HepG2 (cell line): Measurements from ENCODE around the gene CD8A. TPM values are rescaled to one million over a fixed set of nuclear protein-coding genes. Genes with fewer than 3 reads are reported as not detected.

Source experiments
- BHLHE40 ChIP-seq: IDR thresholded peaks from 2 replicates; pipeline ENCODE4 v1.6.1; 2011; ENCODE audit warnings: low read length, improper control_type of control experiment
- FOXA3 ChIP-seq: IDR thresholded peaks from 2 replicates; pipeline ENCODE4 v1.6.1; 2016; ENCODE audit warnings: missing genetic modification reagents, missing compliant biosample characterization
- HNF4G ChIP-seq, 2 experiments: sonication (generic) in 1 of 2; formaldehyde crosslinking in 1 of 2; IDR thresholded peaks; 2 replicates each; pipeline versions ENCODE4 v1.4.0 to v1.6.1; 2011 to 2020; ENCODE audit warnings: borderline replicate concordance in 2 of 2, low read depth in 2 of 2, mild to moderate bottlenecking in 2 of 2, low read length in 1 of 2, missing genetic modification reagents in 1 of 2, moderate library complexity in 1 of 2
- HOXA7 ChIP-seq: sonication (generic); formaldehyde crosslinking; IDR thresholded peaks from 2 replicates; pipeline ENCODE4 v1.8.1; 2022; ENCODE audit warnings: mild to moderate bottlenecking, missing genetic modification reagents, moderate library complexity
- MEF2D ChIP-seq: sonication (generic); formaldehyde crosslinking; IDR thresholded peaks from 2 replicates; pipeline ENCODE4 v1.5.1; 2020; ENCODE audit warnings: mild to moderate bottlenecking, missing genetic modification reagents
- SRSF9 ChIP-seq: fragments of 200-400 bp; formaldehyde crosslinking; IDR thresholded peaks from 2 replicates; pipeline ENCODE4 v1.6.1; 2018; ENCODE audit warnings: borderline replicate concordance, mild to moderate bottlenecking, low read depth, low read length; ENCODE audit not compliant: insufficient read depth, poor library complexity, severe bottlenecking
- STAT5B ChIP-seq: sonication (generic); formaldehyde crosslinking; IDR thresholded peaks from 2 replicates; pipeline ENCODE4 v1.4.0; 2020; ENCODE audit warnings: missing genetic modification reagents
- TGIF2 ChIP-seq: IDR thresholded peaks from 2 replicates; pipeline ENCODE4 v1.6.1; 2016; ENCODE audit warnings: control low read depth, missing compliant biosample characterization
- ZBTB20 ChIP-seq: sonication (generic); formaldehyde crosslinking; IDR thresholded peaks from 2 replicates; pipeline ENCODE4 v1.8.1; 2023; ENCODE audit warnings: missing genetic modification reagents, low read depth, mild to moderate bottlenecking, borderline replicate concordance
- ZFX ChIP-seq: sonication (generic); formaldehyde crosslinking; IDR thresholded peaks from 2 replicates; pipeline ENCODE4 v1.4.0; 2020; ENCODE audit warnings: mild to moderate bottlenecking, low read depth, missing genetic modification reagents, moderate library complexity
- ZFY ChIP-seq: sonication (generic); formaldehyde crosslinking; IDR thresholded peaks from 2 replicates; pipeline ENCODE4 v1.4.0; 2020; ENCODE audit warnings: missing genetic modification reagents
- ZNF431 ChIP-seq: sonication (generic); formaldehyde crosslinking; IDR thresholded peaks from 2 replicates; pipeline ENCODE4 v1.9.0; 2022; ENCODE audit warnings: missing genetic modification reagents, low read depth, mild to moderate bottlenecking, borderline replicate concordance
- ZNF782 ChIP-seq: sonication (generic); formaldehyde crosslinking; IDR thresholded peaks from 2 replicates; pipeline ENCODE4 v1.4.0; 2020; ENCODE audit warnings: missing genetic modification reagents, mild to moderate bottlenecking, borderline replicate concordance
- polyA plus RNA-seq, 8 experiments: library from polyadenylated mRNA; depleted of rRNA in 3 of 8; stranded (reverse) in 7 of 8; unstranded in 1 of 8; fragments of >200 nt; fragmentation: Illumina TruSeq in 4 of 8; extraction: Trizol in 4 of 8; gene quantifications; 2 replicates each; pipeline versions ENCODE4 v1.2.1 to v1.2.3, GENCODE V29; 2011 to 2016; ENCODE audit warnings: low read depth in 4 of 8, missing spikeins in 1 of 8, mixed read lengths in 1 of 8; ENCODE audit not compliant: insufficient read depth in 1 of 8
- total RNA-seq, 5 experiments: library from RNA; depleted of rRNA; stranded (reverse); fragments of >200 nt; fragmentation: Illumina TruSeq; extraction: Trizol; gene quantifications; 2 replicates each; pipeline ENCODE4 v1.2.3, GENCODE V29; 2016; ENCODE audit warnings: low read depth in 1 of 5
- TF ChIP-seq, protein P1 (sequence below): sonication (generic); formaldehyde crosslinking; IDR thresholded peaks from 2 replicates; pipeline ENCODE4 v1.4.0; 2020; ENCODE audit warnings: missing genetic modification reagents
- TF ChIP-seq, protein P2 (sequence below): sonication (generic); formaldehyde crosslinking; IDR thresholded peaks from 2 replicates; pipeline ENCODE4 v1.5.0; 2020; ENCODE audit warnings: mild to moderate bottlenecking, missing genetic modification reagents, moderate library complexity
- TF ChIP-seq, protein P3 (sequence below), 2 experiments: IDR thresholded peaks; 2 replicates each; pipeline ENCODE4 v1.6.1; 2011 to 2012; ENCODE audit warnings: low read length in 2 of 2, borderline replicate concordance in 1 of 2, low read depth in 1 of 2, mild to moderate bottlenecking in 1 of 2, moderate library complexity in 1 of 2

The CD8A gene
- total and polyA plus RNA-seq, 2 of the 13 experiments (the other 11 are each of a cell fraction or from before 2014, with no cell fraction given), result 0.09 TPM; not detected in 1

DNA sequence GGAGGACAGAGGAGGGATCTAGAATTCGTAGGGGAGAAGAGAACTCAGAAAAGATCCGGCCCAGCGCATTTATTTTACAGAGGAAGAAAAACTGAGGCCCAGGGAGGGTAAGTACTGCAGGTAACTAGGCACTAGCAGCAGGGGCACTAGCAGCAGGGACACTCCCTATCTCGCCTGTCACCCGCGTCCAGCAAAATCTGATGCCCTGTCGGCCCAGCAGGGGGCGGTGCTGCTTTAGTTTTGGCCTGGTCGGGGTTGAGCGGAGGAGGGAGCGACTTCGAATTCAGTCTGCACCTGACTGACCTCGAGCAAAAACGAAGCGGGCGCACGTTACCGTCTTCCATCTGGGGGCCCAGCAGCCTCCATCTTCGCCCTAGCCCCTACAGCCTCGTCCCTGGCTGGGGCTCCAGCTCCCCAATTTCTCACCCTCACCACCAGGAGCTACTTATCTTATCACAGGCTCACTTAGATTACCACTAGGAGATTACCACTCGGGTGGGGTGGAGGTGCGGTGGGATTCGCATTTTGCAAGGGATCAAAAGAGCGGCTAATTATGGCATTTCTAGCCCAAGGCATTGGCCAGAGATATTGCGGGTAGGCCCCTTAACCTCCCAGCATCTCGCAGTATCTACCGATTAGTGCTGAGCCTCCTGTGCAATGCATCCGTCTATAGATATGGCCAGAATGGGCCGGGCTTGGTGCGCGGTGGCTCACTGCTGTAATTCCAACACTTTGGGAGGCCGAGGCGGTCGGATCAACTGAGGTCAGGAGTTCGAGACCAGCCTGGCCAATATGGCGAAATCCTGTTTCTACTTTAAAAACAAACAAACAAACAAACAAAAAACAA lies 17.8 kb upstream of the CD8A start (continued):
- TF ChIP-seq, protein P1, sequence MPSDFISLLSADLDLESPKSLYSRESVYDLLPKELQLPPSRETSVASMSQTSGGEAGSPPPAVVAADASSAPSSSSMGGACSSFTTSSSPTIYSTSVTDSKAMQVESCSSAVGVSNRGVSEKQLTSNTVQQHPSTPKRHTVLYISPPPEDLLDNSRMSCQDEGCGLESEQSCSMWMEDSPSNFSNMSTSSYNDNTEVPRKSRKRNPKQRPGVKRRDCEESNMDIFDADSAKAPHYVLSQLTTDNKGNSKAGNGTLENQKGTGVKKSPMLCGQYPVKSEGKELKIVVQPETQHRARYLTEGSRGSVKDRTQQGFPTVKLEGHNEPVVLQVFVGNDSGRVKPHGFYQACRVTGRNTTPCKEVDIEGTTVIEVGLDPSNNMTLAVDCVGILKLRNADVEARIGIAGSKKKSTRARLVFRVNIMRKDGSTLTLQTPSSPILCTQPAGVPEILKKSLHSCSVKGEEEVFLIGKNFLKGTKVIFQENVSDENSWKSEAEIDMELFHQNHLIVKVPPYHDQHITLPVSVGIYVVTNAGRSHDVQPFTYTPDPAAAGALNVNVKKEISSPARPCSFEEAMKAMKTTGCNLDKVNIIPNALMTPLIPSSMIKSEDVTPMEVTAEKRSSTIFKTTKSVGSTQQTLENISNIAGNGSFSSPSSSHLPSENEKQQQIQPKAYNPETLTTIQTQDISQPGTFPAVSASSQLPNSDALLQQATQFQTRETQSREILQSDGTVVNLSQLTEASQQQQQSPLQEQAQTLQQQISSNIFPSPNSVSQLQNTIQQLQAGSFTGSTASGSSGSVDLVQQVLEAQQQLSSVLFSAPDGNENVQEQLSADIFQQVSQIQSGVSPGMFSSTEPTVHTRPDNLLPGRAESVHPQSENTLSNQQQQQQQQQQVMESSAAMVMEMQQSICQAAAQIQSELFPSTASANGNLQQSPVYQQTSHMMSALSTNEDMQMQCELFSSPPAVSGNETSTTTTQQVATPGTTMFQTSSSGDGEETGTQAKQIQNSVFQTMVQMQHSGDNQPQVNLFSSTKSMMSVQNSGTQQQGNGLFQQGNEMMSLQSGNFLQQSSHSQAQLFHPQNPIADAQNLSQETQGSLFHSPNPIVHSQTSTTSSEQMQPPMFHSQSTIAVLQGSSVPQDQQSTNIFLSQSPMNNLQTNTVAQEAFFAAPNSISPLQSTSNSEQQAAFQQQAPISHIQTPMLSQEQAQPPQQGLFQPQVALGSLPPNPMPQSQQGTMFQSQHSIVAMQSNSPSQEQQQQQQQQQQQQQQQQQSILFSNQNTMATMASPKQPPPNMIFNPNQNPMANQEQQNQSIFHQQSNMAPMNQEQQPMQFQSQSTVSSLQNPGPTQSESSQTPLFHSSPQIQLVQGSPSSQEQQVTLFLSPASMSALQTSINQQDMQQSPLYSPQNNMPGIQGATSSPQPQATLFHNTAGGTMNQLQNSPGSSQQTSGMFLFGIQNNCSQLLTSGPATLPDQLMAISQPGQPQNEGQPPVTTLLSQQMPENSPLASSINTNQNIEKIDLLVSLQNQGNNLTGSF (CRISPR knock-in tag), result 0 out of 2 replicates have a peak, but pooled peaks have one; percentile 69
- TF ChIP-seq, protein P2, sequence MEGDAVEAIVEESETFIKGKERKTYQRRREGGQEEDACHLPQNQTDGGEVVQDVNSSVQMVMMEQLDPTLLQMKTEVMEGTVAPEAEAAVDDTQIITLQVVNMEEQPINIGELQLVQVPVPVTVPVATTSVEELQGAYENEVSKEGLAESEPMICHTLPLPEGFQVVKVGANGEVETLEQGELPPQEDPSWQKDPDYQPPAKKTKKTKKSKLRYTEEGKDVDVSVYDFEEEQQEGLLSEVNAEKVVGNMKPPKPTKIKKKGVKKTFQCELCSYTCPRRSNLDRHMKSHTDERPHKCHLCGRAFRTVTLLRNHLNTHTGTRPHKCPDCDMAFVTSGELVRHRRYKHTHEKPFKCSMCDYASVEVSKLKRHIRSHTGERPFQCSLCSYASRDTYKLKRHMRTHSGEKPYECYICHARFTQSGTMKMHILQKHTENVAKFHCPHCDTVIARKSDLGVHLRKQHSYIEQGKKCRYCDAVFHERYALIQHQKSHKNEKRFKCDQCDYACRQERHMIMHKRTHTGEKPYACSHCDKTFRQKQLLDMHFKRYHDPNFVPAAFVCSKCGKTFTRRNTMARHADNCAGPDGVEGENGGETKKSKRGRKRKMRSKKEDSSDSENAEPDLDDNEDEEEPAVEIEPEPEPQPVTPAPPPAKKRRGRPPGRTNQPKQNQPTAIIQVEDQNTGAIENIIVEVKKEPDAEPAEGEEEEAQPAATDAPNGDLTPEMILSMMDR (CRISPR knock-in tag), result peak; percentile 99
- TF ChIP-seq HNF4G (IDR thresholded peaks at IDR 0.05; ENCODE audit: borderline replicate concordance, low read depth, low read length), result no peak
- TF ChIP-seq HNF4G (CRISPR knock-in tag; IDR thresholded peaks at IDR 0.05; ENCODE audit: borderline replicate concordance, low read depth), result peak; percentile 43; the same call in 1 of the 2 replicates
- peak; percentile 28; the same call in 1 of the 2 replicates for TF ChIP-seq BHLHE40
- 0 out of 2 replicates have a peak, but pooled peaks have one; percentile 70 for TF ChIP-seq ZBTB20
- TF ChIP-seq, protein P3, sequence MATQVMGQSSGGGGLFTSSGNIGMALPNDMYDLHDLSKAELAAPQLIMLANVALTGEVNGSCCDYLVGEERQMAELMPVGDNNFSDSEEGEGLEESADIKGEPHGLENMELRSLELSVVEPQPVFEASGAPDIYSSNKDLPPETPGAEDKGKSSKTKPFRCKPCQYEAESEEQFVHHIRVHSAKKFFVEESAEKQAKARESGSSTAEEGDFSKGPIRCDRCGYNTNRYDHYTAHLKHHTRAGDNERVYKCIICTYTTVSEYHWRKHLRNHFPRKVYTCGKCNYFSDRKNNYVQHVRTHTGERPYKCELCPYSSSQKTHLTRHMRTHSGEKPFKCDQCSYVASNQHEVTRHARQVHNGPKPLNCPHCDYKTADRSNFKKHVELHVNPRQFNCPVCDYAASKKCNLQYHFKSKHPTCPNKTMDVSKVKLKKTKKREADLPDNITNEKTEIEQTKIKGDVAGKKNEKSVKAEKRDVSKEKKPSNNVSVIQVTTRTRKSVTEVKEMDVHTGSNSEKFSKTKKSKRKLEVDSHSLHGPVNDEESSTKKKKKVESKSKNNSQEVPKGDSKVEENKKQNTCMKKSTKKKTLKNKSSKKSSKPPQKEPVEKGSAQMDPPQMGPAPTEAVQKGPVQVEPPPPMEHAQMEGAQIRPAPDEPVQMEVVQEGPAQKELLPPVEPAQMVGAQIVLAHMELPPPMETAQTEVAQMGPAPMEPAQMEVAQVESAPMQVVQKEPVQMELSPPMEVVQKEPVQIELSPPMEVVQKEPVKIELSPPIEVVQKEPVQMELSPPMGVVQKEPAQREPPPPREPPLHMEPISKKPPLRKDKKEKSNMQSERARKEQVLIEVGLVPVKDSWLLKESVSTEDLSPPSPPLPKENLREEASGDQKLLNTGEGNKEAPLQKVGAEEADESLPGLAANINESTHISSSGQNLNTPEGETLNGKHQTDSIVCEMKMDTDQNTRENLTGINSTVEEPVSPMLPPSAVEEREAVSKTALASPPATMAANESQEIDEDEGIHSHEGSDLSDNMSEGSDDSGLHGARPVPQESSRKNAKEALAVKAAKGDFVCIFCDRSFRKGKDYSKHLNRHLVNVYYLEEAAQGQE (IDR thresholded peaks at IDR 0.05; ENCODE audit: borderline replicate concordance in 1 of 2, low read depth in 1 of 2, low read length in 2 of 2), result 0 out of 4 replicates have a peak, but pooled peaks of 1 of the 2 experiments have one; percentile 1
- TF ChIP-seq SRSF9, result no peak
- TF ChIP-seq ZFY (CRISPR knock-in tag), result 0 out of 2 replicates have a peak, but pooled peaks have one; percentile 29
- peak; percentile 51; the same call in 1 of the 2 replicates for TF ChIP-seq FOXA3 (CRISPR knock-in tag)
- TF ChIP-seq HOXA7 (CRISPR knock-in tag), result no peak
- TF ChIP-seq ZNF431 (CRISPR knock-in tag), result 0 out of 2 replicates have a peak, but pooled peaks have one; percentile 61
- TF ChIP-seq STAT5B, result no peak
- peak; percentile 55; the same call in 1 of the 2 replicates for TF ChIP-seq ZFX
- peak; percentile 45; the same call in 1 of the 2 replicates for TF ChIP-seq TGIF2
- peak; percentile 65; the same call in 1 of the 2 replicates for TF ChIP-seq ZNF782 (CRISPR knock-in tag)
- peak; percentile 82 for TF ChIP-seq MEF2D (CRISPR knock-in tag)
